ENCODE data around the gene RAB44. TPM values are rescaled to one million over a fixed set of nuclear protein-coding genes. Genes with fewer than 3 reads are reported as not detected.

The RAB44 gene
- total RNA-seq, 1 experiment from 2014 or later: not detected

DNA sequence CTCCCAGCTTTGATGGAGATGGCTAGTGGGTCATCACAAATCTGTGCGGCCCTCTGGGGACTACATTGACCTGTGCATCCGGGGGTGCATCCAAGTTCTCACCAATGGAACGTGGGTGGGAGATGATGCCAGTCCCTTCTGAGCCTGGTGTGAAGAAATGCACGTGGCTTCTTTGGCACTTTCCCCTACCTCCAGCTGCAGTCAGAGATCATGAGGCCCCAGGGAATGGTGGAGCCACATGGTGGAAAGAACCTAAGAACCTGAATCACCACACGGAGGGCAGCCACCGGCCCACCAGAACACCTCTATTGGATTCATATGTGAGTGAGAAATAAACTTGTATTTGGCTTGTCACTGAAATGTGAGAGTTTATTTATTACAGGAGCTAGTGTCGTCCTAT, 29.0 kb upstream of the RAB44 start:
- DNase-seq (ENCODE audit: low read depth): no peak

DNA sequence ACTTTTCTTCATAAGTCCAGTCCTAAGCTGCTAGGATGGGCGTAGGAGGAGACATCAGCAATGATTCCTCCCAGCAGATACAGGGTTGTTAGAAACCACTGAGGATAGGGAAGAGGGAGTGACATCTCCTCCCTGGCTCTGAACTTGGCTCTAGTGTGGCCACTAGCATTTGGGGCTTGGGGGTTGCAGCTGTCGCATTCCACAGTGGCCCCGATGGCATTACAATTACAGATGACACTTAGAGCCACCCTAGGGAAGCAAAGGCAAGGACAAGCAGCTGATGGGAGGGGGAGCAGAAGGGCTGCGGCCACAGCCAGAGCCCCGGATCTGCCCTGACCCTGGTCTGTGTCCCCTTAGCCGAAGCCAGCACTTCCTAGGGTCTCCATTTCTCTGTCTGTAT, 28.6 kb upstream of the RAB44 start:
- no peak for DNase-seq (ENCODE audit: low read depth)

DNA sequence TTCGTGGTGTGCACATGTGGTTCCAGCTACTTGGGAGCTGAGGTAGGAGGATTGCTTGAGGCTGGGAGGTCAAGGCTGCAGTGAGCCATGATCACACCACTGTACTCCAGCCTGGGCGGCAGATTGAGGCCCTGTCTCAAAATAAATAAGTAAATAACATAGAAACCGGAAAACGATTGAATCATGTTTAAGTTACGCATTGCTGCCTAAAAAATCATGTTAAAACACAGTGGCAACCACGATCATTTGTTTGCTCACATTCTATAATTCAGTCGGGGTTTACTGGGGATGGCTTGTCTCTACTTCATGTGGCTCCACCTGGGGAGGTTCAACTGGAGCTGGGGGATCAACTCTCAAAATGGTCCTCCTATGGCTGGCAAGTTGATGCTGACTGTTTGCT, 27.4 kb upstream of the RAB44 start:
- no peak for DNase-seq (ENCODE audit: low read depth)

DNA sequence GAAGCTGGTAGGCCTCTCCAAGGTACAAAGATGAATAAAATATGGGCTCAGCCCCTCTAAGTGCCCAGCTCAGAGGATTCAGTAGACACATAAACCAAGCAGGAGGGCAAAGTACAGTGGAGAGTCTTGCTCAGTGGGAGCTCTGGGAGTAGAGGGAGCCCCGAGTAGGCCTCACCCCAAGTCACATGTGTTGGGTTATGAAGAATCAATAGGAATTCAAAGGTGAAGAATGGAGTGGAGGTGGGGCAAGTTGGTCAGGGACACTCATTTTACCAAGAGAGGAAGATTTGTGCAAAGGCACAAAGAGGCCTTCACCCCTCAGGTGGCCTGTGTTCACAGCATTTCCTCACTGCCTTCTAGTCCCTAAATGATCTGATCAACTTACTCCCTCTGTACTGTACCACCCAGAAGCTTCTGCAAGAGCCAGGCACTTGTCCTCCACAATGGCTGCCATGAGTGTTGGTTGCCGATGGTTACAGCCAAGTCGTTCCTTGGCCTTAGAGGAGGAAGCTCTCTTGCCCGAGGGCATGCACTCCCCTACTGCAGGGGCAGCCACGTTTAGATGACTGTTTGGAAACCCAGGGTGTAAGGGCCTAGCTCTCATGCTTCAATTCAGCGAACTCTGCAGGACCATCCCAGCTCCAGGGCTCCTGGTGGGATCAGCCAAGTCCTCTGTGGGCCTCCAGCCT, 25.8 kb upstream of the RAB44 start:
- DNase-seq (ENCODE audit: low read depth): no peak

DNA sequence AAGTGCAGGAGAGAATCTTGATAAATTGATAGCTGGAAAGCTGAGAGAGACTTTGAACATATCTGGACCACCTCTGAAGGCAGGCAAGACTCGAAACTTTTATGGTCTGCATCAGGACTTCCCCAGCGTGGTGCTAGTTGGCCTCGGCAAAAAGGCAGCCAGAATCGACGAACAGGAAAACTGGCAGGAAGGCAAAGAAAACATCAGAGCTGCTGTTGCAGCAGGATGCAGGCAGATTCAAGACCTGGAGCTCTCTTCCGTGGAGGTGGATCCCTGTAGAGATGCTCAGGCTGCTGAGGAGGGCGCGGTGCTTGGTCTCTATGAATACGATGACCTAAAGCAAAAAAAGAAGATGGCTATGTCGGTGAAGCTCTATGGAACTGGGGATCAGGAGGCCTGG, 23.7 kb upstream of the RAB44 start:
- no peak for DNase-seq (ENCODE audit: low read depth)

DNA sequence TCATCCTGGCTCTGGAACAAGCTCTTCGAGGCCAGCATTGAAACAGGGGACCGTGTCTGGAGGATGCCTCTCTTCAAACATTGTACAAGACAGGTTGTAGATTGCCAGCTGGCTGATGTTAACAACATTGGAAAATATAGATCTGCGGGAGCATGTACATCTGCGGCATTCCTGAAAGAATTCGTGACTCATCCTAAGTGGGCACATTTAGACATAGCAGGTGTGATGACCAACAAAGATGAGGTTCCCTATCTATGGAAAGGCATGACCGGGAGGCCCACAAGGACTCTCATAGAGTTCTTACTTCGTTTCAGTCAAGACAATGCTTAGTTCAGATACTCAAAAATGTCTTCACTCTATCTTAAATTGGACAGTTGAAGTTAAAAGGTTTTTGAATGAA, 22.7 kb upstream of the RAB44 start:
- DNase-seq (ENCODE audit: low read depth): peak; percentile 34

DNA sequence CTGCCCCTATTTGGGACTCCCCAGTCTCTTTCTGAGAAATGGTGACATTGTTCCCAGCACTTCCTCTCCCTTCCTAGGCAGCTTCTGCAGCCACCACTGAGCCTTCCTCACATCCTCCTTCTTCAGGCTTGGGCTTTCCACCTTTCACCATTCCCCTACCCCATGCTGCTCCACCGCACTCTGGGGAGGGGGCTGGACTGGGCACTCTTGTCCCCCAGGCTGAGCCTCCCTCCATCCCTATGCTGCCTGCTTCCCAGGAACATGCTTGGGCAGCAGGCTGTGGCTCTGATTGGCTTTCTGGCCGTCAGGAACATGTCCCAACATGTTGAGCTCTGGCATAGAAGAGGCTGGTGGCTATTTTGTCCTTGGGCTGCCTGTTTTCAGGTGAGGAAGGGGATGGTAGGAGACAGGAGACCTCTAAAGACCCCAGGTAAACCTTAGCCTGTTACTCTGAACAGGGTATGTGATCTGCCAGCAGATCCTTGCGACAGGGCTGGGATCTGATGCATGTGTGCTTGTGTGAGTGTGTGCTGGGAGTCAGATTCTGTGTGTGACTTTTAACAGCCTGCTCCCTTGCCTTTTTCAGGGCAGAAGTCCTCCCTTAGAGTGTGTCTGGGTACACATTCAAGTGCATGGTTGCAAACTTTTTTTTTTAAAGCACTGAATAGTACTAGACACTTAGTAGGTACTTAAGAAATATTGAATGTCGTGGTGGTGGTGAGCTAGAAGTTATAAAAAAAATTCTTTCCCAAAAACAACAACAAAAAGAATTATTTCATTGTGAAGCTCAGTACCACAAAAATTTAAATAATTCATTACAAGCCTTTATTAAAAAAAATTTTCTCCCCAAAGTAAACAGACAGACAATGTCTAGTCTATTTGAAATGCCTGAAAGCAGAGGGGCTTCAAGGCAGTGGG, 21.2 kb upstream of the RAB44 start:
- DNase-seq (ENCODE audit: low read depth): peak; percentile 52

DNA sequence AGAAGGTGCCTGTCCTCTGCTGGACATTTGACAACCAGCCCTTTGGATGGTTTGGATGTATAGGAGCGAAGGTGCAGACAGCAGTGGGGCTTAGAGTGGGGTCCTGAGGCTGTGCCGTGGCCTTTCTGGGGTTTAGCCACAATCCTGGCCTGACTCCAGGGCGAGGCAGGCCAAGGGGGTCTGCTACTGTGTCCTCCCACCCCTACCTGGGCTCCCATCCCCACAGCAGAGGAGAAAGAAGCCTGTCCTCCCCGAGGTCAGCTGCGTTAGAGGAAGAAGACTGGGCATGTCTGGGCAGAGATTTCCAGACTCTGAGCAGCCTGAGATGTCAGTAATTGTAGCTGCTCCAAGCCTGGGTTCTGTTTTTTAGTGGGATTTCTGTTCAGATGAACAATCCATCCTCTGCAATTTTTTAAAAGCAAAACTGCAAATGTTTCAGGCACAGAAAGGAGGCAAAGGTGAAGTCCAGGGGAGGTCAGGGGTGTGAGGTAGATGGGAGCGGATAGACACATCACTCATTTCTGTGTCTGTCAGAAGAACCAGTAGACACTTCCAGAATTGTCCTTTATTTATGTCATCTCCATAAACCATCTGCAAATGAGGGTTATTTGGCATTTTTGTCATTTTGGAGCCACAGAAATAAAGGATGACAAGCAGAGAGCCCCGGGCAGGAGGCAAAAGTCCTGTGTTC, 20.4 kb upstream of the RAB44 start:
- no peak for DNase-seq (ENCODE audit: low read depth)

DNA sequence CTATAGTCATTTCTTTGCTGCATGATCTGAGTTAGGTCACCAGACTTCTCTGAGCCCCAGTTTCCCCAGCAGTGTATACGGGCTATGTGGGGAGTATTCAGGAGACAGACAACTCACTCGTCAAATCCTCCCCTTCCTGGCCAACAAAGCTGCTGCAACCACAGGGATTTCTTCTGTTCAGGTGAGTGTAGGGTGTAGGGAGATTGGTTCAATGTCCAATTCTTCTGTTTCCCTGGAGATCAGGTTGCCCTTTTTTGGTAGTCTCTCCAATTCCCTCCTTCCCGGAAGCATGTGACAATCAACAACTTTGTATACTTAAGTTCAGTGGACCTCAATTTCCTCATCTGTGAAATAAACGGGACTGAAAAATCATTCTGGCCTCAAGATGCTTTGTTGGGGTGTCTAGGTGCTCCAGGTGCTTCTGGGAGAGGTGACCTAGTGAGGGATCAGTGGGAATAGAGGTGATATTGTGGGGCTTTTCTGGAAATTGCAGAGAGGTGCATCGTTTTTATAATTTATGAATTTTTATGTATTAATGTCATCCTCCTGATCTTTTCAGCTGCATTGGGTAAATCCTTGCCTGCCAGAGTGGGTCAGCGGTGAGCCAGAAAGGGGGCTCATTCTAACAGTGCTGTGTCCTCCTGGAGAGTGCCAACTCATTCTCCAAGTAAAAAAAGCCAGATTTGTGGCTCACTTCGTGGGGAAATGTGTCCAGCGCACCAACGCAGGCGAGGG, 19.7 kb upstream of the RAB44 start:
- DNase-seq (ENCODE audit: low read depth): no peak

DNA sequence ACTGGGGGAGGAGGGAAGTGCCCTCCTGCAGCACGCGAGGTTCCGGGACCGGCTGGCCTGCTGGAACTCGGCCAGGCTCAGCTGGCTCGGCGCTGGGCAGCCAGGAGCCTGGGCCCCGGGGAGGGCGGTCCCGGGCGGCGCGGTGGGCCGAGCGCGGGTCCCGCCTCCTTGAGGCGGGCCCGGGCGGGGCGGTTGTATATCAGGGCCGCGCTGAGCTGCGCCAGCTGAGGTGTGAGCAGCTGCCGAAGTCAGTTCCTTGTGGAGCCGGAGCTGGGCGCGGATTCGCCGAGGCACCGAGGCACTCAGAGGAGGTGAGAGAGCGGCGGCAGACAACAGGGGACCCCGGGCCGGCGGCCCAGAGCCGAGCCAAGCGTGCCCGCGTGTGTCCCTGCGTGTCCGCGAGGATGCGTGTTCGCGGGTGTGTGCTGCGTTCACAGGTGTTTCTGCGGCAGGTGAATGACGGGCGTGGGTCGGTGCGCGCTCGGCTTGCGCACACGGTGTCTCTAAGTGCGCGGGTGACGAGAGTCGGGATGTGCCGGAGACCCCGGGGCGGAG, 19.1 kb upstream of the RAB44 start, which contains the start of gene CDKN1A:
Gene CDKN1A (plus strand): TSS at position 227 of the 555 bp plus-strand sequence. CDS start 5,388 bp downstream, outside the sequence.
- DNase-seq (ENCODE audit: low read depth): peak; percentile 90

DNA sequence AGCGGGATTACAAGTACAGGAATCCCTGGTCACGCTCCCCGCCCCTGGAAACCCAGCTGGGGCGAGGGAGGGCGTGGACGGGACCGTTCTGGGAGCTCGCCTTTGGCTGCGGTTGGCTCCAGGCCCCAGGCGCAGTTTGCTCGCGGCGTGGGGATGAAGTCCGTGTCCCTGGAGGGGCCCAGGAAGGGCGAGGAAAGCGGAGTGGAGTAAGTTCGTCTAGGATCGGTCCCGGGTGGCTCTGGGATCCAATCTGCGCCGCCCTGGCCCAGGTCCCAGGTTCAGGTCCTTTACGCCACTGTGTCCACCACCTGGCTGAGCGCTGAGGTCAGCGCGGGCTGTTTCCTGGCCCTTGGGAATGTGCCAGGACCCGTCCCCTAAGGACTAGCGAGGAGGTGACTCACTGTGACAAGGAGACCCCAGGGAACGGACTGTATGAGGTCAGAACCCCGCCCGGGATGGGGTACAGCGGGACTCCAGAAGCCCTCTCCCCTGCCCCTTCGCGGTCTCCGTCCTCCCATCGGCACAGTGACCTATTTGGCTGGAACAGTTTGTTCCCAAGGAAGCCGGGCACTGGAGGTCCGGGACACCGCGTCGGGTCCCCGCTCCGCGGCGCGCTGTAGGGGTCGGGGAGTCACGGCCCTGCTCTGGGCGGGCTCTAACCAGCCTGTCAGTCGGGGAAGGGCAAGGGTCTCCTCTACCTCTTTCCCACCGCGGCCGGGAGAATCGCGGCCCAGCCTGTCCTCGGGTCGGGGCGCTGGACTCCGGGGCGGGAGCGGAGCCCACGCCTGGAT, 18.4 kb upstream of the RAB44 start:
- peak; percentile 46 for DNase-seq (ENCODE audit: low read depth)

DNA sequence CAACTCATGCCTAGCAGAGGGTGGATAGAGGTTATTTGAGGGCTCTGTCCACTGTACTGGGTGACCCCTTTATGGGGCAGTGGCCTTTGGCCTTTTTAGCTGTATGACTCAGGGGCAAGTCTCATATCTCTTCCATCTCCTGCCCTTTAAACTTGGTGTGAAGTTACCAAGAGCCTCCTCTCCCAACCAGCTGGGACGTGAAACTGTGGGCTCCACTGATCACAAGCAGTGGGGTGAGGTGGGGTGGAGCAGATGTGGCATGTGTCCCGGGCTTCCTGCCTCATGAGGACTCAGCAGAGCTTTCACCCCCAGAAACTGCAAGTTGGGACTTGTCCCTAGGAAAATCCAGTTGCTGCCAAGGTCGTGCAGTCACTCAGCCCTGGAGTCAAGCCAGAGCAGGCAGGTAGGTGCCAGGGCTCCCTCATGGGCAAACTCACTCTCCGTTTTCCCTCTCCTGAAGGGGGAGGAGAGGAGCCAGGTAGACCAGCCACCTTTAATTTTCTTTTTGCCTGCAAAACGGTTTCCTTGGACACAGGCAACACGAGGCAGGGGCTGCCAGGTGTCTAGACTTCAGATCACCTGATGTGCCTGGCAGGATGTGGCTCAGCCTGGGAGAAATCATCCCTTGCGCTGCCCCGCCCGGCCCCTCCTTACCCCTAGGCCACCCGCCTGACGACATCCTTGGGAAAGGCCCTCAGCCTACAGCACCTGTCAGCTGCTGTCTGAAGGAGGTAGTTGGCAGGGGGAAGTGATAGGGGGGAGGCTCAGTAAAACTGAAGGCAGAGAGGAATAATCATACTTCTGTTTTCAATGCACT, 15.1 kb upstream of the RAB44 start:
- DNase-seq (ENCODE audit: low read depth): peak; percentile 54

DNA sequence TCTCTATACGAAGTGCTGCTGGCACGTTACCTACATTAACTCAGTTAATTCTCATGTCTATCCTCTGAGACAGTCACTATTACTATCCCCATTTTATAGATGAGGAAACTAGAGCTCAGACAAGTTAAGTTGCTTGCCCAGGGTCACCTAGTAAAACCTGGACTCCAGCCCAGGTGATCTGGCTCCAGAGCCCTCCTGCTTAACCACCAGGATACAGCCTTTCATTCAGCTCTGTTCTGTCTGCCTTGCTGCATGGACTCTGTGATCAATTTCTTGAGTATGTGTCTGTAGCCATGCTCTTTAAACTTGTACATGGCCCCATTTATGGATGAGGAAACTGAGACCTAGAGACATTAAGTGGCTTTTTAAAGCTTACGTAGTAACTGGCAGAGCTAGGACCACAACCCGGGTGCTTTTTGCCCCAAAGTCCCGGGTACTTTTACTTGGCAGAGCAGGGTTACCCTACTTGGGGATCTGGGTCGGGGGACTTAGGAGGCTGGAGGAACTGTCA, 14.4 kb upstream of the RAB44 start:
- no peak for DNase-seq (ENCODE audit: low read depth)

DNA sequence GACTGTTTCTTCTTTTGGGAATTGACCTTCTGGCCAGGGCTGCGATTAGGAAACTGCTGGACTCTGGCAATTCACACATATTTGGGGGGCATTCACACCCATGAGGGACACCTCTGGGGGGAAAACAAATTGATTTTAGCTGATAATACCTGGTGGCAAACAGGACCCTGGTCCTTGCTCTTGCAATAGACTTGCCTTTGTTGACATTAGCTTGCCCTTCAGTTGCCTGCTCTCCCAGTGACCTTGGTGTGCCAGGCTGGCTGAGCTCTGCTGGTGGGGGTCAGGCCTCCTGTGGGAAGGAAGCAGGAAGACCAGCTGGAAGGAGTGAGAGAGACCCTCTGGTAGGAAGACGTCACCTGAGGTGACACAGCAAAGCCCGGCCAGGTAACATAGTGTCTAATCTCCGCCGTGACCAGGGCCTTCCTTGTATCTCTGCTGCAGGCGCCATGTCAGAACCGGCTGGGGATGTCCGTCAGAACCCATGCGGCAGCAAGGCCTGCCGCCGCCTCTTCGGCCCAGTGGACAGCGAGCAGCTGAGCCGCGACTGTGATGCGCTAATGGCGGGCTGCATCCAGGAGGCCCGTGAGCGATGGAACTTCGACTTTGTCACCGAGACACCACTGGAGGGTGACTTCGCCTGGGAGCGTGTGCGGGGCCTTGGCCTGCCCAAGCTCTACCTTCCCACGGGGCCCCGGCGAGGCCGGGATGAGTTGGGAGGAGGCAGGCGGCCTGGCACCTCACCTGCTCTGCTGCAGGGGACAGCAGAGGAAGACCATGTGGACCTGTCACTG, 13.8 kb upstream of the RAB44 start:
- no peak for DNase-seq (ENCODE audit: low read depth)

DNA sequence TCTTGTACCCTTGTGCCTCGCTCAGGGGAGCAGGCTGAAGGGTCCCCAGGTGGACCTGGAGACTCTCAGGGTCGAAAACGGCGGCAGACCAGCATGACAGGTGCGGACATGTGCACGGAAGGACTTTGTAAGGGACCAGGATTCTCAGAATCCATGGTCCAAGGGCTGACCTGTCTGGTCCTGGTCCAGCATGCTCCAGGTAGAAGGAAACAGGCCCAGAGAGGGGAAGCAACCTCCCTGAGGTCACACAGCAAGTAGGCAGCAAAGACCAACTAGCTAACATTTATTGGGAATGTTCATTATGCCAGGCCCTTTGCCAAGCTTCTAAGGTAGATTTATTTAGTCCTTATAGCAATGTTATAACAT, 13.2 kb upstream of the RAB44 start:
- DNase-seq (ENCODE audit: low read depth): no peak

DNA sequence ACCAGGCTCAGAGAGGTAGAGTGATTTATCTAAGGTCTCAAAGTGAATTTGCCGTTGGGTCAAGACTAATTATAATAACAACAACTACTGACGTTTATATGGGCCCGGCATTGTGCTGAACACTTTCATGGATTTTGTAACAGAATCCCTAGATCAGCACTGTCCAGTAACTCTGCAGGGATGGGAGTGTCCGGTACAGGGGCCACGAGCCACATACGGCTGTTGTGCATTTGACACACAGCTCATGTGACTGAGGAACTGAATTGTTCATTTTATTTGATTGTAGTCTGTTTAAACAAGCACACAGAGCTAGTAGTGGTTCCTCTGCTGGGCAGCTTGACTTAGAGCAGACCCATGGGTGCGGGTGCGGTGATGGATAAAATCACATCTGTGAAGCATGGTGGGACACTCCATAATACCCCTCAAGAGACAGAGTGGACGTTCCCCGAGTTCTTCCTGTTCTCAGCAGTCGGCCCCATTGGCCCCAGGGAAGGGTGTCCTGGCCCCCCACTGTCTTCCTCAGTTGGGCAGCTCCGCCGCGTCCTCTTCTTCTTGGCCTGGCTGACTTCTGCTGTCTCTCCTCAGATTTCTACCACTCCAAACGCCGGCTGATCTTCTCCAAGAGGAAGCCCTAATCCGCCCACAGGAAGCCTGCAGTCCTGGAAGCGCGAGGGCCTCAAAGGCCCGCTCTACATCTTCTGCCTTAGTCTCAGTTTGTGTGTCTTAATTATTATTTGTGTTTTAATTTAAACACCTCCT, 12.3 kb upstream of the RAB44 start:
- no peak for DNase-seq (ENCODE audit: low read depth)

DNA sequence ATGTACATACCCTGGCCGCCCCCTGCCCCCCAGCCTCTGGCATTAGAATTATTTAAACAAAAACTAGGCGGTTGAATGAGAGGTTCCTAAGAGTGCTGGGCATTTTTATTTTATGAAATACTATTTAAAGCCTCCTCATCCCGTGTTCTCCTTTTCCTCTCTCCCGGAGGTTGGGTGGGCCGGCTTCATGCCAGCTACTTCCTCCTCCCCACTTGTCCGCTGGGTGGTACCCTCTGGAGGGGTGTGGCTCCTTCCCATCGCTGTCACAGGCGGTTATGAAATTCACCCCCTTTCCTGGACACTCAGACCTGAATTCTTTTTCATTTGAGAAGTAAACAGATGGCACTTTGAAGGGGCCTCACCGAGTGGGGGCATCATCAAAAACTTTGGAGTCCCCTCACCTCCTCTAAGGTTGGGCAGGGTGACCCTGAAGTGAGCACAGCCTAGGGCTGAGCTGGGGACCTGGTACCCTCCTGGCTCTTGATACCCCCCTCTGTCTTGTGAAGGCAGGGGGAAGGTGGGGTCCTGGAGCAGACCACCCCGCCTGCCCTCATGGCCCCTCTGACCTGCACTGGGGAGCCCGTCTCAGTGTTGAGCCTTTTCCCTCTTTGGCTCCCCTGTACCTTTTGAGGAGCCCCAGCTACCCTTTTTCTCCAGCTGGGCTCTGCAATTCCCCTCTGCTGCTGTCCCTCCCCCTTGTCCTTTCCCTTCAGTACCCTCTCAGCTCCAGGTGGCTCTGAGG, 11.5 kb upstream of the RAB44 start:
- DNase-seq (ENCODE audit: low read depth): no peak

Measured in HT1080 (cell line).